Dendritic cell treated with granulocyte-macrophage colony-stimulating factor and Interleukin-4, amounts not matched to agents 40 ng/mL and 50 ng/mL, for 4 days (primary cell): ENCODE data around the gene SYCE3.

Experiments used
- H3K27ac Mint-ChIP-seq: one replicate; pipeline ENCODE4 v1.8.0; 2022; ENCODE audit warnings: mild to moderate bottlenecking, mixed read lengths
- H3K27me3 Mint-ChIP-seq: one replicate; pipeline ENCODE4 v1.8.0; 2022; ENCODE audit warnings: mild to moderate bottlenecking, mixed read lengths
- H3K36me3 Mint-ChIP-seq: one replicate; pipeline ENCODE4 v1.8.0; 2022; ENCODE audit warnings: low read depth, mixed read lengths
- H3K4me1 Mint-ChIP-seq: one replicate; pipeline ENCODE4 v1.8.0; 2022; ENCODE audit warnings: low read depth, mixed read lengths
- H3K4me3 Mint-ChIP-seq: one replicate; pipeline ENCODE4 v1.8.0; 2022; ENCODE audit warnings: mild to moderate bottlenecking, moderate library complexity, mixed read lengths
- H3K9me3 Mint-ChIP-seq: one replicate; pipeline ENCODE4 v1.8.0; 2022; ENCODE audit warnings: mixed read lengths
- intact Hi-C: fragments of 100-400 bp; cut with micrococcal nuclease; formaldehyde crosslinking; loops from one replicate; pipeline ENCODE4 v1.15.0; 2022

Gene SYCE3

GRCh38 chr22:50530877-50531545, 31.7 kb downstream of the SYCE3 start:
- H3K27me3 Mint-ChIP-seq: no peaks in the 10 kb centered on the region
- peak overlapping the region; percentile 95 for H3K27ac Mint-ChIP-seq
- peak overlapping the region; percentile 97 for H3K4me3 Mint-ChIP-seq
- peaks cover 62% of the 10 kb centered on the region for H3K4me1 Mint-ChIP-seq
- no peaks in the 10 kb centered on the region for H3K9me3 Mint-ChIP-seq
- intact Hi-C loops: loop anchor here (1.0 to 2.0 kb wide), 2 partner anchors 8 to 52 kb away; partner anchors contain the start of gene CHKB
- H3K36me3 Mint-ChIP-seq: peaks cover 66% of the 10 kb centered on the region

- intact Hi-C loops: loop anchor here (1.0 to 2.0 kb wide), 2 partner anchors 9 to 52 kb away; partner anchors contain the start of gene CHKB
- H3K27ac Mint-ChIP-seq: peak overlapping the region; percentile 95
- H3K4me3 Mint-ChIP-seq: peak overlapping the region; percentile 97
- peaks cover 62% of the 10 kb centered on the region for H3K4me1 Mint-ChIP-seq
- H3K36me3 Mint-ChIP-seq: peaks cover 67% of the 10 kb centered on the region
- H3K9me3 Mint-ChIP-seq: no peaks in the 10 kb centered on the region
- no peaks in the 10 kb centered on the region for H3K27me3 Mint-ChIP-seq
These were observed 32.2 kb downstream of the SYCE3 start for GRCh38 chr22:50530580-50530876.

- Mint-ChIP-seq H3K36me3 (peaks cover 71% of the 10 kb centered on the region), H3K4me3 (peak within 1 kb of the TSS; percentile 97), H3K27ac (peak within 1 kb of the TSS; percentile 95), H3K27me3 (no peaks in the 10 kb centered on the region), H3K4me1 (peaks cover 58% of the 10 kb centered on the region), H3K9me3 (no peaks in the 10 kb centered on the region)
- intact Hi-C loops: loop anchor here (1.0 to 5.0 kb wide), 3 partner anchors 9 to 92 kb away; partner anchors contain the start of gene CHKB
These were observed 32.7 kb downstream of the SYCE3 start, which contains the start of gene TYMP for GRCh38 chr22:50529897-50530579. Gene TYMP (minus strand): TSS chr22:50530012. CDS start chr22:50529709, 303 bp downstream.

- no peaks in the 10 kb centered on the region for H3K9me3 Mint-ChIP-seq
- H3K4me3 Mint-ChIP-seq: peak overlapping the region; percentile 97
- intact Hi-C loops: loop anchor here (5.0 kb wide), 1 partner anchor 93 kb away; no protein-coding TSS in a partner anchor
- peaks cover 77% of the 10 kb centered on the region for H3K36me3 Mint-ChIP-seq
- H3K27me3 Mint-ChIP-seq: no peaks in the 10 kb centered on the region
- H3K27ac Mint-ChIP-seq: peak overlapping the region; percentile 95
- H3K4me1 Mint-ChIP-seq: peaks cover 58% of the 10 kb centered on the region
These were observed 33.3 kb downstream of the SYCE3 start for GRCh38 chr22:50529416-50529896.

- intact Hi-C loops: loop anchor here (5.0 kb wide), 1 partner anchor 93 kb away; no protein-coding TSS in a partner anchor
- Mint-ChIP-seq H3K27me3 (no peaks in the 10 kb centered on the region), H3K36me3 (peaks cover 83% of the 10 kb centered on the region), H3K4me3 (peak overlapping the region; percentile 97), H3K9me3 (no peaks in the 10 kb centered on the region), H3K4me1 (peaks cover 57% of the 10 kb centered on the region), H3K27ac (peak overlapping the region; percentile 95)
These were observed 33.9 kb downstream of the SYCE3 start for GRCh38 chr22:50528682-50529415.

GRCh38 chr22:50527921-50528681, 34.6 kb downstream of the SYCE3 start:
- no peaks in the 10 kb centered on the region for H3K9me3 Mint-ChIP-seq
- H3K27ac Mint-ChIP-seq: peak overlapping the region; percentile 95
- peak overlapping the region; percentile 97 for H3K4me3 Mint-ChIP-seq
- intact Hi-C loops: loop anchor here (2.0 to 5.0 kb wide), 2 partner anchors 17 to 94 kb away; partner anchors contain the start of gene KLHDC7B
- H3K27me3 Mint-ChIP-seq: no peaks in the 10 kb centered on the region
- peaks cover 55% of the 10 kb centered on the region for H3K4me1 Mint-ChIP-seq
- peaks cover 87% of the 10 kb centered on the region for H3K36me3 Mint-ChIP-seq

- H3K9me3 Mint-ChIP-seq: no peaks in the 10 kb centered on the region
- peak overlapping the region; percentile 97 for H3K4me3 Mint-ChIP-seq
- H3K27ac Mint-ChIP-seq: peak overlapping the region; percentile 95
- H3K27me3 Mint-ChIP-seq: no peaks in the 10 kb centered on the region
- peaks cover 52% of the 10 kb centered on the region for H3K4me1 Mint-ChIP-seq
- H3K36me3 Mint-ChIP-seq: peaks cover 88% of the 10 kb centered on the region
- intact Hi-C loops: loop anchor here (2.0 to 5.0 kb wide), 2 partner anchors 18 to 95 kb away; partner anchors contain the start of gene KLHDC7B
These were observed 35.6 kb downstream of the SYCE3 start for GRCh38 chr22:50526834-50527801.

GRCh38 chr22:50526108-50526833, 36.4 kb downstream of the SYCE3 start:
- Mint-ChIP-seq H3K9me3 (no peaks in the 10 kb centered on the region), H3K36me3 (peaks cover 93% of the 10 kb centered on the region), H3K4me1 (peaks cover 52% of the 10 kb centered on the region)

GRCh38 chr22:50525858-50526107, 36.9 kb downstream of the SYCE3 start:
- H3K4me1 Mint-ChIP-seq: peaks cover 52% of the 10 kb centered on the region
- H3K36me3 Mint-ChIP-seq: peaks cover 93% of the 10 kb centered on the region
- no peaks in the 10 kb centered on the region for H3K27me3 Mint-ChIP-seq
- intact Hi-C loops: loop anchor here (1.0 to 5.0 kb wide), 3 partner anchors 19 to 97 kb away; partner anchors contain the start of genes KLHDC7B and SYCE3
- peak overlapping the region; percentile 95 for H3K27ac Mint-ChIP-seq
- H3K4me3 Mint-ChIP-seq: peak overlapping the region; percentile 97
- no peaks in the 10 kb centered on the region for H3K9me3 Mint-ChIP-seq

More at GRCh38 chr22:50526108-50526833, 36.4 kb downstream of the SYCE3 start:
- no peaks in the 10 kb centered on the region for H3K27me3 Mint-ChIP-seq
- peak overlapping the region; percentile 97 for H3K4me3 Mint-ChIP-seq
- H3K27ac Mint-ChIP-seq: peak overlapping the region; percentile 95
- intact Hi-C loops: loop anchor here (2.0 to 5.0 kb wide), 2 partner anchors 19 to 96 kb away; partner anchors contain the start of gene KLHDC7B

GRCh38 chr22:50525104-50525857, 37.4 kb downstream of the SYCE3 start, which contains the start of gene SCO2:
Gene SCO2 (minus strand): TSS chr22:50525598. CDS start chr22:50524411, 1,187 bp downstream.
- Mint-ChIP-seq H3K27me3 (no peaks in the 10 kb centered on the region), H3K27ac (peak within 1 kb of the TSS; percentile 95), H3K4me3 (peak within 1 kb of the TSS; percentile 97), H3K9me3 (no peaks in the 10 kb centered on the region), H3K36me3 (peaks cover 93% of the 10 kb centered on the region), H3K4me1 (peaks cover 52% of the 10 kb centered on the region)
- intact Hi-C loops: loop anchor here (1.0 to 5.0 kb wide), 2 partner anchors 37 to 97 kb away; partner anchors contain the start of gene SYCE3

GRCh38 chr22:50524676-50525103, 38.0 kb downstream of the SYCE3 start:
- H3K36me3 Mint-ChIP-seq: peaks cover 93% of the 10 kb centered on the region
- peaks cover 52% of the 10 kb centered on the region for H3K4me1 Mint-ChIP-seq
- intact Hi-C loops: loop anchor here (1.0 to 5.0 kb wide), 2 partner anchors 38 to 98 kb away; partner anchors contain the start of gene SYCE3
- no peaks in the 10 kb centered on the region for H3K27me3 Mint-ChIP-seq
- H3K4me3 Mint-ChIP-seq: peak overlapping the region; percentile 97
- H3K9me3 Mint-ChIP-seq: no peaks in the 10 kb centered on the region
- peak overlapping the region; percentile 95 for H3K27ac Mint-ChIP-seq
